HG02840 (cell line): ENCODE measurements around the gene DBX1.
"Not testable (repeated sequence)": the region's sequence is repeated elsewhere in the genome, so short reads cannot be mapped to it uniquely, and the experiment has no call there.

Experiments
- ATAC-seq: cut with Tn5 transposase; IDR thresholded peaks from one replicate; pipeline ENCODE4 v1.9.1; 2021; ENCODE audit warnings: mild to moderate bottlenecking, moderate library complexity, moderate number of reproducible peaks; ENCODE audit not compliant: unreplicated experiment, low FRiP score

The DBX1 gene

GRCh38 chr11:20160425-20161229 is at the start of gene DBX1:
DBX1 (minus strand) TSS chr11:20160475; CDS start chr11:20160324, 151 bp downstream.
- ATAC-seq: no peak

GRCh38 chr11:20208622-20209111 is 48.4 kb upstream of the DBX1 start:
- no peak for ATAC-seq

- ATAC-seq: no peak
These were observed 47.7 kb upstream of the DBX1 start for GRCh38 chr11:20207781-20208621.

GRCh38 chr11:20205807-20206206 is 45.5 kb upstream of the DBX1 start:
- ATAC-seq: no peak

- ATAC-seq: no peak
These were observed 44.4 kb upstream of the DBX1 start for GRCh38 chr11:20204681-20205080.

GRCh38 chr11:20203831-20204230 is 43.6 kb upstream of the DBX1 start:
- ATAC-seq: no peak

- no peak for ATAC-seq
These were observed 41.0 kb upstream of the DBX1 start for GRCh38 chr11:20201231-20201630.

- ATAC-seq: not testable (repeated sequence)
These were observed 40.2 kb upstream of the DBX1 start for GRCh38 chr11:20200331-20200955.

- ATAC-seq: no peak
These were observed 37.6 kb upstream of the DBX1 start for GRCh38 chr11:20197881-20198280.

GRCh38 chr11:20194470-20194869 is 34.2 kb upstream of the DBX1 start:
- no peak for ATAC-seq

GRCh38 chr11:20193307-20193706 is 33.0 kb upstream of the DBX1 start:
- no peak for ATAC-seq

GRCh38 chr11:20192641-20193040 is 32.4 kb upstream of the DBX1 start:
- ATAC-seq: no peak

- no peak for ATAC-seq
These were observed 31.9 kb upstream of the DBX1 start for GRCh38 chr11:20192151-20192550.

GRCh38 chr11:20178976-20179375 is 18.7 kb upstream of the DBX1 start:
- no peak for ATAC-seq

GRCh38 chr11:20177136-20177535 is 16.9 kb upstream of the DBX1 start:
- no peak for ATAC-seq

GRCh38 chr11:20172721-20173447 is 12.6 kb upstream of the DBX1 start:
- no peak for ATAC-seq

- no peak for ATAC-seq
These were observed 3.7 kb upstream of the DBX1 start for GRCh38 chr11:20163783-20164481.

- ATAC-seq: no peak
These were observed 2.8 kb upstream of the DBX1 start for GRCh38 chr11:20162824-20163782.
